RWPE1 (cell line): ENCODE data around the gene SMYD5.
A peak's percentile ranks its signal among the peaks of the same experiment; 100 is the strongest.

Experiments used
- CTCF ChIA-PET: fragments of 350-600 bp; sonication (Branson Sonifier 250); formaldehyde crosslinking; extraction: SDS; loops from one replicate; lab custom pipeline; 2021; lab: Yijun Ruan, JAX
- POLR2A ChIA-PET: fragments of 400-600 bp; formaldehyde crosslinking; extraction: SDS; loops from one replicate; lab custom pipeline; 2020; ENCODE audit warnings: antibody characterized with exemption; ENCODE audit not compliant: low non-redundant PET; lab: Yijun Ruan, JAX
- DNase-seq: peaks from one replicate; pipeline ENCODE4 v3.0.0; 2012; ENCODE audit warnings: low spot score
- H3K27ac ChIP-seq: fragments of 450-650 bp; 2 replicates; pipeline ENCODE4 v1.5.1; 2017
- CTCF ChIP-seq: fragments of 450-650 bp; conservative IDR thresholded peaks from 2 replicates; pipeline ENCODE4 v1.5.1; 2017; ENCODE audit warnings: low read depth, mild to moderate bottlenecking

SMYD5 gene

DNA sequence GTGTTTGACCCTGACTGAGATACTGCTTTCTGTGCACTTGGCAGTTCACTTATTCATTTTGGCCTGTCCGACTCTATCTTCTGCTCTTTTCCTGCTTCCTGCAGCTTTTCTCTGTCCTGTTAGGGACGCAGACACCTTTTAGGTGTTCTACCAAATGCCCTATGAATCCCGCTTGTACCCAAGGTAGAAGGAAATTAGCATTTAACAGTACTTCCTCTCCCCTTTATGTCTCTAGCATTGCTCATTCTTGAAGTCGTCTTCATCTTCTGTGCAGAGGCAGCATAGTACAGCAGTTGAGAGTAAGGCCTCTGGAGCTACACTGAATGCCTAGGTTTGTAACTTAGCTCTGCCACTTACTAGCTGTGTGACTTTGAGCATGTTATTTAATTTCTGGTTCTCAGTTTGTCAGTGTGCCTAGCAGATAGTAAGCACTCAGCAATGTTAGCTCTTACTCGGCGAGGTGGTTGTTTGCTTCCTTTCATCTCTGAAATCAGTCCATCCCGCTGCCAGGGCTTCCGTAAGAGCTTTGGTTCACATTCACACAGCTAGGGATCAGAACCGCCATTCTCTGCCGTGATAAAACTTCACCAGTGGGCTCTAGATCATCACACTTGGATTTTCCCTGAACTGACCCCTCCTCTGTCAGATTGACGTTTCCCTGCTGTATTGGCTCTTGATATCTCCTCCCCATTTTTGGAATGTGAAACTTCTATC lies 21.4 kb downstream of the SMYD5 start:
- DNase-seq = no peak
- CTCF ChIA-PET = interaction anchor here (0.6 to 1.1 kb wide), 5 partner anchors 10 to 1690 kb away, joined by 3 to 4 read pairs (median 3); no protein-coding TSS in a partner anchor
- POLR2A ChIA-PET = interaction anchor here (0.6 kb wide), 1 partner anchor 32 kb away, joined by 3 read pairs; no protein-coding TSS in a partner anchor
- no peak overlapping the region for H3K27ac ChIP-seq
- no peak for TF ChIP-seq CTCF

DNA sequence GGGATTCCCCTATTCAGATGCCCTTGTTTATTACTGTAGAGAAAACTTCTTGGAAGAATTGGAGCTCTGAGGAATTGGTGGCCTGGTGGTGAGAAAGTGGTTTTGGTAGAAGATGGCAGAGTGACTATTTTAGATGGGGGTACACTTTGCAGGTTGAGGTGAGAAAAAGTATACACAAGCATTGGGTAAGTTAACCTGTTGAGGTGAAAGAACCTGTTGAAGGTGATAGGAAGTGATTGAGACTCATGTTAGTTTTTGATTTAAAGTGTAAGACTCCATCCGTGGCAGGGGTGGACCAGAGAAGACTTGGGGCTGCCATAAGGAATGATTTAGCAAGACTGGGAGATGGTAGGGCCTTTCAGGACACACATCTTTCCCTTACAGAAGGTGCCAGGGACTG lies 23.1 kb downstream of the SMYD5 start:
- H3K27ac ChIP-seq = no peak overlapping the region
- DNase-seq = no peak
- CTCF ChIA-PET = no interaction called here
- TF ChIP-seq CTCF = no peak
- POLR2A ChIA-PET = no interaction called here

DNA sequence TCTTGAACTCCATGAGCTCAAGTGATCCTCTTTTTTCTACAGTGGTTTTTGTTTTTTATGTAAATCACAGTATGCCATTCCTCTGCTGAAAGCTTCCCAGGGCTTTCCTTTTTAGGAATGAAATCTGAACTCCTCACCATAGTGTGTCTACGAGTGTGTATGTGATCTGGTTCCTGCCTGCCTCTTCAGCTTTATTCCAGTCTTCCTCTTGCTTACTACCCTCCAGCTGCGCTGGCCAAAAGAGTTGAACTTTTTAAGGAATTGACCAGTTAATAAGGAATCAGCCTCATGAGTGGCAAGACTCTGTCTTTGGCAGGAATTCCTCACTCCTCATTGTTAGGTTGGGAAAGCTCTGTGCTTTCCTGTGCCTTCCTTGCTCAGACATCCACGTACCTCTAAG lies 24.1 kb downstream of the SMYD5 start:
- no peak overlapping the region for H3K27ac ChIP-seq
- CTCF ChIA-PET = interaction anchor here (1.3 kb wide), 1 partner anchor 22 kb away, joined by 4 read pairs; no protein-coding TSS in a partner anchor
- no peak for TF ChIP-seq CTCF
- POLR2A ChIA-PET = no interaction called here
- no peak for DNase-seq

DNA sequence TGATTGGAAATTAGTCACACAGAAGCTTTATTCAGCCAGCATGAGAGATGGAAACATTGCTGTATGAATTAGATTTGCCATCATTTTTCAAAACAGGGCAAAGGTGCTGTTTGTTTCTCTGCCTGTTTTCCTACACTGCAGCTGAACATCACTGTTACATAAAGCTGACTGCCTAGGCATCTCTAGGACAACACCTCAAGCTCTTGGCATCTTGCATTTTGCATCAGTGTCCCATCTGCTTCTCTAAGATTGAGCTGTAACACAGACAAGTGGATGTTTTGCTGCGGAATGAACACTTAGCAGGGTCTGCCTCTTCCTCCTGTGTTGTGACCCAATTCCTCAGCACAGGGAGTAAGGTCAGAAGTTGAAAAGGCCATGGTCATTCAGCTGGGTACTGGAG lies 24.9 kb downstream of the SMYD5 start:
- no peak for TF ChIP-seq CTCF
- ChIA-PET CTCF (interaction anchor here (1.0 to 1.3 kb wide), 2 partner anchors 21 to 62 kb away, joined by 4 read pairs; no protein-coding TSS in a partner anchor), POLR2A (no interaction called here)
- H3K27ac ChIP-seq = no peak overlapping the region
- DNase-seq = no peak

GRCh38 chr2:73239776-73240175 lies 25.7 kb downstream of the SMYD5 start:
- no peak for TF ChIP-seq CTCF
- no peak overlapping the region for H3K27ac ChIP-seq
- CTCF ChIA-PET = interaction anchor here (1.0 kb wide), 1 partner anchor 62 kb away, joined by 4 read pairs; no protein-coding TSS in a partner anchor
- DNase-seq = no peak
- POLR2A ChIA-PET = no interaction called here

- H3K27ac ChIP-seq = peak overlapping the region; percentile 68
- POLR2A ChIA-PET = interaction anchor here (1.8 kb wide), 1 partner anchor 10 kb away, joined by 12 read pairs; the partner anchor contains the start of genes CCT7 and PRADC1
- TF ChIP-seq CTCF = no peak
- DNase-seq = peak; percentile 81
- CTCF ChIA-PET = interaction anchor here (0.7 to 1.2 kb wide), 3 partner anchors 22 to 47 kb away, joined by 3 read pairs; no protein-coding TSS in a partner anchor
Measured at GRCh38 chr2:73243884-73244570, 30.0 kb downstream of the SMYD5 start.
